Small intestine (tissue), 7 donors: Measurements from ENCODE around the gene TNIP1. TPM values are rescaled to one million over a fixed set of nuclear protein-coding genes. Genes with fewer than 3 reads are reported as not detected.

Experiments
- DNase-seq, 2 donors: peaks; one replicate each; pipeline versions ENCODE4 v3.0.0 to v3.0.0-alpha.2; 2013
- FAIRE-seq: peaks from 2 replicates; lab custom pipeline; 2012; peaks lifted over from hg19 to GRCh38; lab: Jason Lieb, UNC
- H3K27ac ChIP-seq, 3 donors: one replicate each; pipeline ENCODE4 v1.5.1; 2013; ENCODE audit warnings: low read length in 2 of 3, mild to moderate bottlenecking in 2 of 3, control low read depth in 1 of 3, inconsistent platforms in 1 of 3, low read depth in 1 of 3, moderate library complexity in 1 of 3
- H3K27me3 ChIP-seq, 3 donors: one replicate each; pipeline ENCODE4 v1.6.1; 2013; ENCODE audit warnings: low read length in 3 of 3, inconsistent platforms in 1 of 3; ENCODE audit not compliant: control insufficient read depth in 3 of 3, insufficient read depth in 3 of 3
- H3K36me3 ChIP-seq, 3 donors: one replicate each; pipeline ENCODE4 v1.6.1; 2013; ENCODE audit warnings: low read length in 3 of 3, inconsistent platforms in 1 of 3, low read depth in 1 of 3, mild to moderate bottlenecking in 1 of 3, moderate library complexity in 1 of 3; ENCODE audit not compliant: control insufficient read depth in 3 of 3, insufficient read depth in 2 of 3
- H3K4me1 ChIP-seq, 3 donors: one replicate each; pipeline ENCODE4 v1.6.1; 2013; ENCODE audit warnings: low read length in 2 of 3, inconsistent platforms in 1 of 3, low read depth in 1 of 3, mild to moderate bottlenecking in 1 of 3, moderate library complexity in 1 of 3; ENCODE audit not compliant: control insufficient read depth in 3 of 3, insufficient read depth in 2 of 3
- H3K4me3 ChIP-seq, 3 donors: one replicate each; pipeline ENCODE4 v1.5.1; 2013; ENCODE audit warnings: low read length in 3 of 3, control low read depth in 1 of 3, inconsistent platforms in 1 of 3, low read depth in 1 of 3, mild to moderate bottlenecking in 1 of 3, moderate library complexity in 1 of 3
- H3K9me3 ChIP-seq, 2 donors: one replicate each; pipeline ENCODE4 v1.6.1; 2013; ENCODE audit warnings: low read depth in 1 of 2, low read length in 1 of 2; ENCODE audit not compliant: control insufficient read depth in 2 of 2, insufficient read depth in 1 of 2
- WGBS, 3 donors: extraction: QIAGEN DNeasy Blood & Tissue Kit; methylation state at CpG; one replicate each; pipeline ENCODE4 v1.1.7; 2013; 5-methylcytosine and 5-hydroxymethylcytosine counted together
- polyA plus RNA-seq, 4 donors: library from polyadenylated mRNA; stranded (reverse) in 3 of 4; unstranded in 1 of 4; fragments of 200-250 nt in 3 of 4; fragments of 120-200 nt in 1 of 4; gene quantifications; one replicate each; pipeline versions ENCODE4 v1.2.1 to v1.2.3, GENCODE V29; 2013
- donor health status: healthy with polysubstance abuse.
- donor health status: control.
- donor health status: control.
- donor health status: Bipolar disorder and iron deficiency.
- donor health status: healthy.

The TNIP1 gene
- polyA plus RNA-seq, 4 donors = 78.7 to 190 (median 131) TPM

DNA sequence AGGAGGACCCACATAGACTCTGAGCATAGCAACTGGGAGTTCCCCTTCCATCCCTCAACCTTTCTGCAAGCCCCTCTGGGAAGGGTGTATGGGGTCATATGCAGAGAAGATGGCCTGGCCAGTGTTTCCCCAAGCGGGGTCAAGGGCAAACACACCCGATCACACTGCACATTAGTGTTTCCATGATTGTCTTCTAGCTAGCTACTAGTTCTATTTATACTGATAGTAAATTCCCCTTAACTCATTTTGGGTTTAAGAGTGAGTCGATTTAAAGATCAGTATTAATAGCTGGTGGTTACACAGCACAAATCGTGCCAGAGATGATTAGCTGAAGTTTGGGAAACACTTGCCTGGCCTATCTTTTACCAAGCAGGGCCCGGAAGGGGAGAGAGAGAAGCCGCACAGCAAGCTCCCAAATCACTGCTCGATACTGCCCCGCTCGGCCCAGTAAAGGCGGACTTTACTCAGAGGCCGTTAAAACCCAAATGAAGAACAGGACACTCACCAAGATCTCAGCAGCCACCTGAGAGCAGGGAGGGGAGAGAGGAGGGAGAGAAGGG, 29.4 kb upstream of the TNIP1 start:
- no peak for FAIRE-seq
- no peaks in the 10 kb centered on the region for H3K9me3 ChIP-seq
- H3K4me3 ChIP-seq = no peak overlapping the region
- peaks cover 0 to 35% (median 0%) of the 10 kb centered on the region in 3 donors for H3K36me3 ChIP-seq
- DNase-seq = no peak
- WGBS, 3 donors = 36 to 69% (median 43%) methylated on average over 11 of the region's 11 CpGs
- no peaks in the 10 kb centered on the region for H3K27me3 ChIP-seq
- peaks cover 6 to 9% (median 8%) of the 10 kb centered on the region in 3 donors for H3K4me1 ChIP-seq
- peak overlapping the region in 1 of 3 donors; percentile 23 for H3K27ac ChIP-seq

DNA sequence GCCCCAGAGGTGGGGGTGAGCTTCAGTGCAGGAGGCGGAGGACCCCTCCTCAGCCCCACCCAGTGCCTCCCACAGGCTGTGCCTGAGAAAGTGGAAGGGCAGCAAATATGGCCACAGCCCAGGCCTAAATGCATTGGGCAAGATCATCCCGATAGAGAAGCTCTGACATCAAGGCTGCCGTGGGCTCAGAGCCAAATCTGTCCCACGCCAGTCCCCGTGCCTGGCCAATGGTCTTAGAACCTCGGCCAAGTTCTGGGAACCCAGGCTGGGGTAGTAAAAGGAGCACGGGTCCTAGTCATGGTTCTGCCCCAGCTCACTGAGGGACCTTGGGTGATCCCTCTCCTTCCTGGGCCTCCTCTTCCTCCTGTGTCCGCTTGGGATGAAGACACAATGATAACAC, 27.7 kb upstream of the TNIP1 start:
- H3K36me3 ChIP-seq = peaks cover 0 to 46% (median 0%) of the 10 kb centered on the region in 3 donors
- peak overlapping the region in 1 of 3 donors; percentile 42 for H3K27ac ChIP-seq
- no peak for FAIRE-seq
- no peaks in the 10 kb centered on the region for H3K27me3 ChIP-seq
- H3K4me3 ChIP-seq = no peak overlapping the region
- H3K4me1 ChIP-seq = peaks cover 6 to 9% (median 8%) of the 10 kb centered on the region in 3 donors
- DNase-seq = no peak
- H3K9me3 ChIP-seq = no peaks in the 10 kb centered on the region
- WGBS, 3 donors = 51 to 64% (median 63%) methylated on average over 8 of the region's 8 CpGs

DNA sequence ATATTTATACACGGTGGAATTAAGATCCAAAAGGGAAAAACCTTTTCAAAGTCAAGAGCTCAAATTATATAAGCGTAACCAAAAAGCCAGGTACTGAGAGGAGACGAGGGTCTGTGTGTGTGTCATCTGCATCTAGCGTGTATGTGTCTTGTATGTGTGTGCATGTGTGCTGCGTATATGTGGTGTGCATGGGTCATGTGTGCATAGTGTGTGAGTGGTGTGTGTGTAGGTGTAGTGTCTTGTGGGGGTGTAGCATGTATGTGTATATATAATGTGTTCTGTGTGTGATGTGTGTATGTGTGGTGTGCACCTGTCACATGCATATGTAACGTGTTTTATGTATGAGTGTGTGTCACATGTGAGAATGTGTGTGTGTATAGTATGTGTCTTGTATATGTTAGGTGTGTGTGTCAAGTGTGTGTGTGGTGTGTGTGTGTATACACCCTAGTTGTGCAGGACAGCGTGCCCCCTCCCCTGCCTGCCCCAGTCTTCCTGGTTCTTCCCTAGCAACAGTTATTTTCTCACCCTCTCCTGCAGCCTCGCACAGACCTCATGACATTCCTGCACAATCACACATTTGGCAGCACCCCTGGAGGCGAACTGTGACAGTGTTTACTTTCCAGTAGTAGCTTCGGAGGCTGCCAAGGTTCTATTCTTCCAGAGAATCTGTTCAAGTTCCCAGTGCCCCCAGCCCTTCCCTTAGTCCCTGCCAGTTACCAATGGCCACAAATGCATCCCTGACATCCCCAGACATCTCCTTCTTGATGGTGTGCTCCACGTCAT, 27.1 kb upstream of the TNIP1 start:
- Histone ChIP-seq H3K9me3 (no peaks in the 10 kb centered on the region), H3K27ac (peak overlapping the region in 2 of 3 donors; percentile 42 to 72), H3K4me3 (no peak overlapping the region), H3K36me3 (peaks cover 0 to 48% (median 0%) of the 10 kb centered on the region in 3 donors), H3K4me1 (peaks cover 6 to 9% (median 8%) of the 10 kb centered on the region in 3 donors), H3K27me3 (no peaks in the 10 kb centered on the region)
- whole genome bisulfite sequencing, 3 donors = 48 to 68% (median 55%) methylated on average over 11 of the region's 11 CpGs
- FAIRE-seq = no peak
- no peak for DNase-seq

GRCh38 chr5:151107084-151107483, 26.2 kb upstream of the TNIP1 start:
- Histone ChIP-seq H3K4me1 (peaks cover 6 to 9% (median 8%) of the 10 kb centered on the region in 3 donors), H3K27me3 (no peaks in the 10 kb centered on the region), H3K9me3 (no peaks in the 10 kb centered on the region), H3K4me3 (no peak overlapping the region), H3K36me3 (peaks cover 0 to 52% (median 0%) of the 10 kb centered on the region in 3 donors), H3K27ac (peak overlapping the region in 2 of 3 donors; percentile 72 to 85)
- 10 to 55% (median 40%) methylated on average over 7 of the region's 7 CpGs for WGBS, 3 donors
- FAIRE-seq = no peak
- peak; percentile 40 to 96 for DNase-seq

- no peak for DNase-seq
- no peak for FAIRE-seq
- Histone ChIP-seq H3K9me3 (no peaks in the 10 kb centered on the region), H3K4me1 (peaks cover 6 to 9% (median 8%) of the 10 kb centered on the region in 3 donors), H3K27me3 (no peaks in the 10 kb centered on the region), H3K36me3 (peaks cover 0 to 56% (median 0%) of the 10 kb centered on the region in 3 donors), H3K4me3 (no peak overlapping the region), H3K27ac (peak overlapping the region in 2 of 3 donors; percentile 72 to 85)
- 47 to 83% (median 74%) methylated on average over 2 of the region's 2 CpGs for WGBS, 3 donors
Measured at GRCh38 chr5:151106509-151106908, 25.7 kb upstream of the TNIP1 start.

- Histone ChIP-seq H3K27me3 (no peaks in the 10 kb centered on the region), H3K27ac (peak overlapping the region in 2 of 3 donors; percentile 72 to 85)
Measured at GRCh38 chr5:151106043-151106442, 25.2 kb upstream of the TNIP1 start.

GRCh38 chr5:151105561-151105960, 24.7 kb upstream of the TNIP1 start:
- FAIRE-seq = no peak
- Histone ChIP-seq H3K4me3 (no peak overlapping the region), H3K36me3 (peaks cover 0 to 58% (median 0%) of the 10 kb centered on the region in 3 donors), H3K4me1 (peaks cover 4 to 15% (median 7%) of the 10 kb centered on the region in 3 donors), H3K27me3 (no peaks in the 10 kb centered on the region), H3K9me3 (no peaks in the 10 kb centered on the region), H3K27ac (no peak overlapping the region)
- 70 to 78% (median 70%) methylated on average over 2 of the region's 2 CpGs for WGBS, 3 donors
- DNase-seq = no peak

More at GRCh38 chr5:151106043-151106442, 25.2 kb upstream of the TNIP1 start:
- peaks cover 6 to 11% (median 8%) of the 10 kb centered on the region in 3 donors for H3K4me1 ChIP-seq
- H3K36me3 ChIP-seq = peaks cover 0 to 59% (median 0%) of the 10 kb centered on the region in 3 donors
- H3K9me3 ChIP-seq = no peaks in the 10 kb centered on the region
- FAIRE-seq = no peak
- 54 to 83% (median 68%) methylated on average over 5 of the region's 5 CpGs for WGBS, 3 donors
- H3K4me3 ChIP-seq = no peak overlapping the region
- peak in 1 of 2 donors; percentile 31 for DNase-seq

- H3K9me3 ChIP-seq = no peaks in the 10 kb centered on the region
- peak; percentile 42 to 72 for DNase-seq
- FAIRE-seq = no peak
- H3K27ac ChIP-seq = peak overlapping the region in 1 of 3 donors; percentile 35
- H3K4me3 ChIP-seq = no peak overlapping the region
- 65 to 69% (median 68%) methylated on average over 5 of the region's 5 CpGs for WGBS, 3 donors
- peaks cover 0 to 58% (median 0%) of the 10 kb centered on the region in 3 donors for H3K36me3 ChIP-seq
- H3K4me1 ChIP-seq = peaks cover 3 to 15% (median 12%) of the 10 kb centered on the region in 3 donors
- no peaks in the 10 kb centered on the region for H3K27me3 ChIP-seq
Measured at GRCh38 chr5:151104795-151105194, 24.0 kb upstream of the TNIP1 start.
